GM19463 (cell line): Measurements from ENCODE around the gene ARHGAP24.
"Not testable (repeated sequence)": the region's sequence is repeated elsewhere in the genome, so short reads cannot be mapped to it uniquely, and the experiment has no call there.

Experiments
- ATAC-seq: cut with Tn5 transposase; IDR thresholded peaks from one replicate; pipeline ENCODE4 v1.9.1; 2021; ENCODE audit warnings: mild to moderate bottlenecking, moderate library complexity; ENCODE audit not compliant: unreplicated experiment

Gene ARHGAP24

DNA sequence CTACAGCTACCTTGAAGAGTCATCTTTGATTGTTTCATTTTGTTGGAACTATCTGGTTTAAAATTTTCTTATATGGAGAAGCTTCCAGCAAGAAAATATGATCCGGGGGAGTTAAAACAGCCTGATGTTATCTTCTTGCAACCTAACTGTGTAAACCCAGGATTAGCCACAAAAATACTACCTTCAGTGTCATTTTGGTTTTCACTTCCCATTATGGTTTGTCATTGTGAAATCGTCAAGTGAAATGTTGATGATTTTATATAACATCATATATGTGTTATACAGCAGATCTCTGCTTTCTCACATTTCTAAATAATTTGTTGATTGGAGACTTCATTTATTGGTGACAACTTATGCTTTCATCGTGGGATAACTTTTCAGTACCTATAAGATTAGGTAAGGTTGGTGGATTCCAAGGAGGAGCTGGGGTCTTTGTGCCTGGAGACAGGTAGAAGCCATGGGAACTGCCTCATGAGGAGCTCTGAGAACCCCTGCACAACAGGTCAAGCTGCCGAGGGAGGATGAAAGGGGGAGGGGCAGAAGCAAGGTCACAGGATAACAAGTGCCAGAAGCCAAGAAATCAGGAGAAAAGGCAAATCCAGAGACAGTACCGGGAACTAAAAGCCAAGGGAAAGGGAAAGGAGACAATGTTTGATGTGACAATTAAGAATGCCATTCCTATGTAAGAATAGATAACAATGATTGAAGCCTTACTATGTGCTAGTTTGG, 7.2 kb downstream of the ARHGAP24 start:
- no peak for ATAC-seq

DNA sequence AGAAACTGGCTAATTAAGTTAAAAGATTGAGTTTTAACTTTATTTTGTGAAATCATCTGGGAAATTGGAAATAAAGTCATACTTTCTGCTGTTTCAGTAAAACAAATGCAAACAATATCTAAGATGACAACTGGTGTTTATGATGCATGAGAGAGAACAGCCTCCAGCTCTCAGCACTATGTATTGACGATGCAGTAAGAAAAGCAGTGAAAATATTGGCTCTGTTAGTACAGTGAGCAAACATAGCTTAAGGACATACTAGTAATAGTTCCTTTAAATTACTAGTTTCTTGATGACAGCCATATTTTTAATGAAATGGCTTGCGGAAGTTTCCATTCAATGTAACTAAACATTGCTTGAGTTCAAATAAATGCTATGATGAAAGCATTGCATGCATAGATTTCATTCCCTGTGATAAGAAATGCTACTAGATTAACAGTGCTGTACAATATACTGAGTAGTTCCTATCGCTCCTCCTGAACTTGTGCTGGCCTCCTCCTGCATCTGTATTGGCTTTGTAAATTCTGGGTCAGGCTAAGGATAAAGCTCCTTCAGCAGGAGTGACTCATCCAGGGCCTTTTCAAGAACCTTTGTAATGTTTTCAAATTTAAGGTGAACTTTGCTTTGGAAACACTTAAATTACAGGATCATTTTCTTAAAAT, 11.6 kb downstream of the ARHGAP24 start:
- ATAC-seq = no peak

DNA sequence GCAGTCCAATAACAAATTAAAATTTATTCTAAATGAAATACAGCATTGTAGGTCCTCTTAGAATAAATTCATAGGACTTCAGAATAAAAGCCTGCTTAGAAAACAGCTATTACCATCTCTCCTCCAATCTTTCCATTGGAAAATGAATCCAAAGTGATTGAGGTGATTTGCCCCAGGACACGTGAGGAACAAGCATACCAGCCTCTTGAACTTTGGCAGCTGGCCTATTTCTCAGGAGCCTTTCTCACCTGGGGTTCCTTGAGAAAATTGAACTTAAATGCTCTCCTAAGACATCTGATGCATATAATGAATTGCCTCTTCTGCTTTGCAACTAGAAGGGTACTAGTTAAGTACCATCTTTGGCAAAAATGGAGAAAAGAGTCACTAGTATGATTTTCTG, 13.5 kb downstream of the ARHGAP24 start:
- ATAC-seq = no peak

DNA sequence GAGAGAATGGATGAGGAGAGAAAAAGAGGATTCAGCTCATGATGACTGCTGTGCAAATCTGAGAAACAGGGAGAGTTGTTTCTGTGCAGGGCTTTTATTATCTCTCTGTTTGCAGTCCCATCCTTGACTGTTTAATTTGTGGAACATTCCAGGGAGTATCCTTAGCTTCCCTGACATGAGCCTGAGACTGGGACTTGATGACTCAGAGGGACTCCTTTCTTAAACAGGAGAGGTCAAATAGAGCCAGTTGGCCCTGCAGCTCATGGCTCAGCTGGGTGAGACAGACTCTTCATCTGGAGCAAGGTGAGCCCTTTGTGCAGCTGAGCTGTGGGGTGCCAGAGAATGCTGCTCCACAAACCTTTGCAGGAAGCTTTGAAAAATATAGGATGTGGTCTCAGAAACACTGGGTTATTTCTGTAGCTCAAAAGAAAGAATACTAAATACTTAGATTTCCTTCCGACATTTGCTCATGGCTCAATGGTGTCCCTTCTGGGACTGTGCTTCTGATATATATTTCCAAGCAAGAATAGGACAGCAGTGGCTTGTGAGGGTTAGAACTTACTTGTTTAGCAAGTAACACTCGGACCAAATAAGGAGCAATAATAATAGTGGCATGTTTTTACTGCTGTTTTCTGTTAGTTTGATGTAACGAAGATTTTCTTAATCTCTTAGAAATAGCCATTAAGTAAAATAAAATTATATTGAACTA, 14.5 kb downstream of the ARHGAP24 start:
- ATAC-seq = no peak

- peak; percentile 94 for ATAC-seq
Measured at GRCh38 chr4:85491527-85491926, 16.6 kb downstream of the ARHGAP24 start.

GRCh38 chr4:85492336-85492735, 17.4 kb downstream of the ARHGAP24 start:
- no peak for ATAC-seq

DNA sequence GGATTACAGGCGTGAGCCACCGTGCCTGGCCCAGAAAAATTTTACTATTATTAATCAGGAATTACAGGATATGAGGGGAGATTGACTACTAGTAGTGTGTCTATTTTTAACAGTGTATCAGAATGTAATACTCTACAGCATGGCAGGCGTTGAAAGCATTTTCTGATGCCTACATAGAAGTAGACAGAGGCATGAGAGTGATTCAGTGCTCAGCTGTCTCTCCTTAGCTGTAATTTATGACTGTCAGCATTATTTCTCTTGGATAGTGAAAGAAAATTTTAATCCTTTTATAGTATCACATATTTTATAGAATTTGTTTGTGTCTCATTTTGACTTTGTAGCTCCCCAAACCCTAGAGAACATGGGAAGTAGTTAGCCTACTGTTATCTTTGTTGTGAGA, 20.7 kb downstream of the ARHGAP24 start:
- ATAC-seq = no peak

- ATAC-seq = no peak
Measured at GRCh38 chr4:85496126-85496849, 21.3 kb downstream of the ARHGAP24 start.

DNA sequence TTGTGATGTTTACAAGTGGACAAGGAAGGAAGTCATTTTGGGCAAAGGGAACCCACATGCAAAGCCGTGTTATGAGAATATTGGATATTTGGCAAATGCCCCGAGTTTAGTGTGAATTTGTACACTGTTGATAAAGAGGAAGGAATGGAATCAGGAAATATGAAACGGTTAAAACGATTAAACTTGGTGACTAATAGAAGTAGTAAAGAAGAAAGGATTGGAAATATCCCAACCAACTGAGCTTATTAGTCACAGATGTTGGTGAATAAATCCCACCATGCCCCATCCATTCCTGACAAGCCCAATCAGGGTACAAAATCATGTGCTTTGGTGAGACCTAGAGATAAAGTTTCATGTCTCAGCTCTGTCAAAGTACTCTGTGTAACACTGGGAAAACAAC, 22.0 kb downstream of the ARHGAP24 start:
- ATAC-seq = no peak

DNA sequence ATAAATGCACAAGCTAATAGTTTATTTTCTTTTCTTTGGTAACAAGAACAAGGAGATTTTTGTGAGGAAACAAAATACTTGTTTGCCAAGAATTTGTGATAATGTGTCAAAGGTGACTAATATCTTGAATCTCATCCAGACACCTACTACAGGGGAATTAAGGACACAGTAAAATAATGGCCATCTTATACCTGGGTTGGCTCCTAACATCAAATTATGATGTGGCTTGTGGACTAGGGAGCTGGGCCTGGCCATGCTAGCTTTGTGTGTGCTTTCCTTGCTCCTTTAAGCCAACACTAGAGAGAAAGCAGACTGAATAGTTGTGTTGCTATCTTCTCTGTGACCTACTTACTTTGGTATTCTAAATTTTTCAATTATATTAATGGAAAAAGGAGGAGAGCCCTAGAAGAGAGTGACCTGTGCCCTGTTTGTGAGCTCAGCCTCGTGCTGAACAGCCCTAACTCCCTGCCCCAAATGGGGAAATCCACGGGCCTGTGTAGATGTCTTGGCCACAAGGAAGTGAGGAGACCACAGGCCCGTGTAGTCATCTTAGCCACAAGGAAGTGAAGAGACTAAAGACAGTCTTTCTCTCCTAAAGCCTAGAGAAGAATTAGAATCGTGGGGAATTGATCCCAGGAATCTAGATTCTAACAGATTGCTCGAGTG, 23.3 kb downstream of the ARHGAP24 start:
- peak; percentile 100 for ATAC-seq

GRCh38 chr4:85499573-85499972, 24.6 kb downstream of the ARHGAP24 start:
- no peak for ATAC-seq

DNA sequence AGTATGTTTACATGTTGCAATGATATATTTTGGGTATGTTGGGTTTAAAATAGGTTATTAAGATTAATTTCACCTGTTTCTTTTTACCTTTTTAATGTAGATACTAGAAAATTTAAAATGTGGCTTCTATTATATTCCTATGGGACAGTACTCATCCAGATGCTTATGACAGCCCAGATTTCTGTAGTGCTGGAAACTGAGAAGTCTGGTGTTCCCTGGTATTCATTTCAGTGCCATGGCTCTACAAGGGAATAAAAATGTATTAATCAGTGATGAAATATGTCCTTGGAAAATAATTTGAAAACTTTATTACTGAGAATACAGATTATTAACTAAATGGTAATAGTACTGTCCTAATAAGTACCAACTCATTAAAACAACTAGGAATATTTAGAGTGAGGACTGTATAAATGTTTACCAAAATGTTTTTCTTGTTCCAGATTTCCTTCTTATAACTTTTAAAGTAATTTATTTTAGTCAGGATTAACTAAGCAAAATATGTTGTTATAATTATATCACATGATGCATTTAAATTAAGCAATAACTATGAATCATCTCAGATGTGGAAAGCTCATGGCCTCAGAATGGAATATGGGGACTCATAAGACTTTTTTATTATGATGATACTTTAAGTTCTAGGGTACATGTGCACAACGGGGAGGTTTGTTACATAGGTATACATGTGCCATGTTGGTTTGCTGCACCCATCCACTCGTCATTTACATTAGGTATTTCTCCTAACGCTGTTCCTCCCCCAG, 25.3 kb downstream of the ARHGAP24 start:
- ATAC-seq = no peak

GRCh38 chr4:85501145-85501544, 26.2 kb downstream of the ARHGAP24 start:
- not testable (repeated sequence) for ATAC-seq

DNA sequence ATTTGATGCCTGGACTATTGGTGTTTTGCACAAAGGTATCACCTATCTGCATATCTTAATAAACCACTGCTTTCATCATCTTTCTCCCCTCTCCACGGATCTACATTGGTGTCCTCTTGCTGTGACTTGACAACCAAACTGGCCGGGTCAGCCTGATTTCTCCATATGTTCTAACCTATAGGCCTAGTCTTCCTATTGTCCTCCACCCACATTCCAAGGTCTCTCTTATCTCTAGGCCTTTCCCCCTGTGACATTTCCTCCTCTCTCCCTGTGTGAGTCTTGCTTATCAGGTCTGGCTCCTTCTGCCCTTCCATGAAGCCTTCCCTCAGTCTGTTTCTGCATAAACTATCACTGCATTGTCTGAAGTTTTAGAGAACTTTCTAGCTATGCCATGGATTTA, 33.7 kb downstream of the ARHGAP24 start:
- ATAC-seq = no peak

DNA sequence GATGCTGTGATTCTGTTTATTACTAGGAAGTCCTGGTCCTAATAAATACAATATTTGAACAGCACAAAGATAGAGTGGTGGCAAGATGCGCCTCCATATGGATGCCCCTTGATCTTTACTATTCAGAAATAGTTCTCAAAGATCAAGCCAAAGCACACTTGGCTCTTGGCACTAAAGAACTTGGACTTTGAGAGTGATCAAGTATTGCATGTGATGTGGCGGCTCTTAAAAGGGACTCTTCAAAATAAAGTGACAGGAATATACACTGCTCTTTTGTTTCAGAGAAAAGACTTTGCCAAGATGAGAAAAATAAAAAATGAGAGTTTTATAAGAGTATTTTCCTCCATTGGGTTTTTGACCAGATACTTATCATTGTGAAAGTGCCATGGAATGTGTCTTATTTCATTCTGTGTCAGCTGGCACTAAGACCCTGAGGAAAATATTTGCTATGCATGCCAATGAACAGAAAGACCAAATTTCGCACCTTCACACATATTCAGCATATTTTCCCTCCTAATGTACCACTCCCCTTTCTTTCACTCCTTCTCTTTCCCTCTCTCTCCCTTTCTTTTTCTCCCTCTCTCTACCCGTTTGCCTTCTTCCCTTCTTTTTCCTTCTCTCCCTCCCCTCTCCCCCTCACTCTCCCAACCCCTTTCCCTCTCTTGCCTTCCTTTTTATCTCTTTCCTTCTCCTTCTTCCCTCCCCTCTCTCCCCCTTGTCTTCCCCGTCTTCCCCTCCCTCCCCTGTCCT, 35.1 kb downstream of the ARHGAP24 start:
- ATAC-seq = no peak

- no peak for ATAC-seq
Measured at GRCh38 chr4:85510632-85510984, 35.7 kb downstream of the ARHGAP24 start.

GRCh38 chr4:85512446-85513205, 37.7 kb downstream of the ARHGAP24 start:
- no peak for ATAC-seq

DNA sequence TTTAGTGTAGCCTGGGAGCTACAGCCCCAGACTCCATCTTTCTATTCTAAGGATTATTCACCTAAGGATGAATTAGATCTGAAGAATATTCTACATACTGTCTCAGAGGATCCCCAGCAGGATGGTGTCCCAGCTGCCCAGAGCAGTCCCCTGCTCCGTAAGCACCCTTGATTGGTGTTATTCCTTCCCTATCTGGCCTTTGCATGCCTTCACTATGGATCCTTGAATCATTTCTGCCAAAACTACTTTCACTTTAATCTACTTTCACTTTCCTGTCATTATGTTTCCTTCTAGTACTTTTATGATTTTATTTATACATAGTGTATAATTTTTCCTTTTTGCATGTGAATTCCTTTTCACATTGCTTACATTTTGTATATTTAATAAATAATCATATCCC, 39.2 kb downstream of the ARHGAP24 start:
- ATAC-seq = no peak

- no peak for ATAC-seq
Measured at GRCh38 chr4:85514783-85515182, 39.8 kb downstream of the ARHGAP24 start.
